Measurements from ENCODE around the gene MDFIC2.
"Not testable (repeated sequence)": the region's sequence is repeated elsewhere in the genome, so short reads cannot be mapped to it uniquely, and the experiment has no call there.

MDFIC2 gene

DNA sequence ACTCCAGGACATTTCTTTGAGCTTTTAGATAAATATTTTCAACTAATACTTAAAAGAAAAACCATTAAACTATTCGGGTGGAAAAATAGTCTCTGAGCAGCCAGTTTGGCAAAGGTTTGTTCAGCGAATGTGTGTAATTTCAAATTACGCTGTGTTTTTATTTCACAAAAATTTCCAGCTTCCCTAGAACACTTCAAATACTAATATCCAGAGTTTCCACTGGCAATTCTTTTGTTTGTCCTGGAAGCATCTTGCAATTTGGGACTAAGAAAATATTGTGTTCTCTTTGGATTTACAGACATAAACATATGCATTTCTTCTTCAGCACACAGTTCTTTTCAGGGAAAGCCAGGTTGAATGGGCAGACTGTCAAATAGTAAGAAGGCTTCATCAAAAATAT lies 61.9 kb downstream of the MDFIC2 start:
- no peak for DNase-seq

DNA sequence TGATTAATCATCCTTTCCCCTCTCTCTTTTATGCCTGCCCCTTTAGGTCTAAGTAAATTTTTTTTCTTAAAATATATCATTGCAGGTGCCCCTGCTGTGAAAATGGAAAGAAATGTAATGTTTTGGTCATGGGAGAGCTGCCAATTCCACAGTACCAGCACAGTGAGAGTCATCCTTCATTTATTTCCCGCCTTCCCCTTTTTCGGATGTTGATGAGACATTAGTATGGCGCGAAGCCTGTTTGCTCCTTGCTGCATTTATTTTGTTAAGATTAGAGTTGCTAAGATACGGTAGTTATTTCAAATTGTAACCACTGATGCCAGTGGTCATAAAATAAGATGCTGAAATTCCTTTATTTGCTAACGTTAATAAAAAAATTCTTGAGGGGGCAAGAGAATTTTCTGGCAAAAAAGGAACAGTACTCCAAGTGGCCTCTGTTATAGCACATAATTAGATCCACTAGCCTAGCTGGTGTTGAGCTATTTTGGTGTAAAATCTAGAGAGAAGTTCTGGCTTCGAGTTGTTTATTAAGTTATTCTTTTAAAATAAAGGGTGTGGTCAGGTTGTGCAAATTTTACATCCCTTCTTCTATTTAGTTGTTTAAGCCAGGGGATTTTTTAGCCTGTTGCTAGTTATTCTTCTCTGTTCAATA lies 62.8 kb downstream of the MDFIC2 start:
- DNase-seq, result no peak

DNA sequence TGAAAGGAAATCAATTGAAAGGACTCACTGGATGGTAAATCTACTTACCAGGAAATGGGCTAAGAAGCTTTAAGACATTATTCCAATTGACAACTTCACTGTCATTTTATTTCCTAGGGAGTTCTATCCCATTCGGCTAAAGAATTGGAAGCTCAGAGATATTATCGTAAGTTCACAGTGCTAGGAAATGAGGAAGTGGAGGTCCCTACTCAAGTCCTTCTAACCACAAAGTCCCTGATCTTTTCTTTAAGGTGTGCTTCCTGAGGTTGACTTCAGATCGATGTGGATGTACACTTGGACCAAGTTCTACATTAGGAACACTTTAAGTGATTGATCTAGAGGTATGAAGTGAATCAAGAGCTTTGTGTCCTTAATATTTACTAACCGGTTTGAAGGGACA lies 63.6 kb downstream of the MDFIC2 start:
- no peak for DNase-seq

DNA sequence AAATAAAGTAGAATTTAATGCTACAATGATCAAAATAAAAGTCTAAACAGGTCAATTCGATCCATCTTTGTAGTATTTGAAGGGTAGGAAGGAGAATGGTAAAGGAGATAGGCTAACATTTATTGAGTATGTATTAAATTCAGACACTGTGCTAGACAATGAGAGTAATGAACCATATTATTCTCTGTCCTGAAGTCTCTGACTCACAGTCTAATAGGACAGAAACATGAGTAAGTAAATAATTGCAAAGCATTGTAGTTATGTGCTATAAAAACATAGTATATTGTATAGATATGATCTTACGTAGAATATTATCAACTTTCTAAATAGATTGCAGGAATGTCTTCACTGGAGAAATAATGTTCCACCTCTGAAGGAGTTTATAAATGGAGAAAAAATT lies 64.5 kb downstream of the MDFIC2 start:
- DNase-seq, result no peak

DNA sequence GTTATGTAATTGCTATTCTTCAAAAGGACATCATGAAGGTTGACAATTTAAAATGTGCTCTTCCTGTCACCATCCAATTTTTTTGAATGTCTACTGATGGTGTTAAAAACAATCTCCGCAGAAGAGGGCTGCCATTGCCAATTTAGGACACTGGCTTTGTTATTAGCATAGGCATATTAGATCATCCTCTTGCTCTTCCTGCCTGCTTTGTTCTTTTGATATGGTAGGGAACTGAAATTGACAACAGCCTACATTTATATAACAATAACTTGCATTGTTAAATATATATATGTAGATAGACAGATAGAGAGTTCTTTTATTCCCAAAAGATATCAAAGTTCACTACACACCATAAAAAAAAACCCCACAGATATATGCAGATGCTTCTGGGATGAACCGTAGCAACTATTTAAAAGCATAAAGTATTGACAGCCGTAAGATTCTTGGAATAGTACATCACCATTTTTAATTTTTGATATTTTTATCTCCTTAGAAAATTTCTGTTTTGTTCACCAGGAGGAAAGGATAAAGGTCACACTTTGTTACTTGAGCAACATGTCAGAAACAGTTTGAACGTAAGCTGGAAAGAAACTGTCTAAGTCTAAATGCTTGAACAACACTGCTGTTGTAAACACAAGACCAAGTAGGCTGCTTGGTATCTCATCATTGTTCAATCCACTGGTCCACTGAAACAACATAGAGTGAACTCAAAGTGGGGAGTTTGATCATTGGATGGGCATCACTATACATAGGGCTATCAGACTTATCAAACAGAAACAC lies 66.5 kb downstream of the MDFIC2 start:
- DNase-seq, result no peak

DNA sequence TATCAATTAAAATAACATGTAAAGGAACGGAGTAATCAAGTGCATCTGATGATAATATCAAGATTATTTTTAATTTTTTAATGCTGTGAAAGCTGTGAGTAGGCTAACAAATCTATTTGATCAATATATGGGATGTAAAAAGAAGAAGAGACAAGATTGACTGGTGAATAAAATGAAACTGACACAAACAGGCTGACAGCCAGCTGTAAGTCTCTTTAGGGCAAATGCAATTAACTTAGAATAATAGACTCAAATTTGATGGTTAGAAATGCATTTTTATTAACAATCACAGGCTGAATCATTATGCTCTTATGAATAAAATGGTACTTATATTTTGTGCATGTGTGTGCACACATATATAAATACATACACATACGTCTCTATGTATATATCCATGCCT lies 68.0 kb downstream of the MDFIC2 start:
- DNase-seq, result no peak

DNA sequence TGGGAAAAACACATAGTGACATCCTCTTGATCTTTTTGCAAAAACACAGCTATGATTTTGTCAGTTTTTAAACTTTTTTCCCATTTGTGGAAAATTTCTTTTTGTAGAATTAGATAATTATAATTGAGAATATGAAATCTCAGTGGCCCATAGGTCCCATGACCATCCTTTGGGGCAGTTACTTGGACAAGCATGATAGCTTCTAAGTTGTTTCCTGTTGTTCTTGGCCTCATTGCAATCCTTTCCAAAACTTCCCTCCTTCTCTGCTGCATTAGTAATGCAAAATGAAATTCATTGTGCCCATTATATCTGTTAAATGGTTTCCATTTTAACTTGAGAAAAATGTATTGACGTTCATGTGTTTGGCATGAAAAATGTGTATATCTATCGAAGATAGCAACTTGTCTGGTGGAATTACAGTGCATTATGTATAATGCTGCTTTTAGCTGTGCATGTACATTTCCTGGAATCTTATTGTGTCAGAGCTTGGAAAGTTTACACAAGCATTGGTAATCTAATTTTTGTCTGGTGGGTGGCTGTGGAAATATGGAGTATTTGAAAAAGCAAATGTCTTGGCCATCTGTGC lies 70.0 kb downstream of the MDFIC2 start:
- no peak for DNase-seq

DNA sequence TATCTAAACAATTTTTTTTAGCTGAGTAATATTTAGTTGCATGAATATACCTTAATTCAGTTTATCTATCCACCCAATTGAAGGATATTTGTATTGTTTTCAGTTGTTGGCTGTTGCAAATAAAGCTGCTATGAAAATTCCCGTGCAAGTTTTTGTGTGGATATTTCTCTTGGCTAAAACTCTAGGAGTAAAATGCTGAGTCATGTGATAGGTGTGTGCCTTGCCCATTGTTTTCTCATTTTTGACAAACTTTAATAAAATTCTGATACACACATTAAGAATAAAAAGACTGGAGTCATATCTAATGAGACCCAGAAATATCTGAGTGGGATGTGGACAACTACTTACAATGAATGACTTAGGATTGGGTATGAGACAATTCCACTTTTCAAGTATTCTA lies 78.6 kb downstream of the MDFIC2 start:
- DNase-seq, result no peak

DNA sequence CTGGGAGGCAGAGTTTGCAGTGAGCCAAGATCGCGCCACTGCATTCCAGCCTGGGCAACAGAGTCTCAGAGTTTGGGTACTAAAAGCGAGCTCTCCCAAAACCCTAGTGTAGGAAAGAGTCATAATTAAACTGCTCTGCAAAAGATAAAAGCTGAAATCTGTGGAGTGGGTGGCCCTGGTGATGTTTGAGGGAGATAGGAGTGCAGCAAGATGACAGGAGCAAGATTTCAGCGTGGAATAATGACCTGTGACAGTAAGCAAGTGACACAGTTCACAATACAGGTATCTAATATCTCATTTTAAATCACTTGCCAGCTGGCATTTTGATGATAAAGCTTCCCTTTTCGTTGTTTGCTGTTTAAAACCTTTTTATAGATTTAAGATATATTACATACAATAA lies 79.3 kb downstream of the MDFIC2 start:
- no peak for DNase-seq

DNA sequence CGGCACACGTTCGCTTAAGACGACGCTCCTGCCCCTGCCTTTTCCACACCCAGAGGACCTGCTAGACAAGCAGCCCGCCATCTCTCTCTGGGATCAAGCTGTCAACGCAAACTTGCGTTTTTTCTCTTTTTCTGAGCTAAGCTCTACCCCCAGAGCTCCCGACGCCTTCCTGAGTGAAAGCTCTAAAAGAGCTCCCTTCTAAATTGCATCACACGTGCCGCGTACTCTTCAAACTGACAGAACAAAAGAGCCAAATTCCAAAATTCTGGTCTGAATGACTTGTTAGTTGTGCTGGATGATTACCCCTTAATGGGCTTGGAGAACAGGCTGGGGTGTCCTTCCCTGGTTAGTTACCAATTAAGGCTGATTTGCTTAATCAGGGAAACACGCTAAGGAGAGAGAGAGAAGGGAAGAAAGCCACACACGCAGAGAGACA lies 81.2 kb downstream of the MDFIC2 start:
- no peak for DNase-seq

DNA sequence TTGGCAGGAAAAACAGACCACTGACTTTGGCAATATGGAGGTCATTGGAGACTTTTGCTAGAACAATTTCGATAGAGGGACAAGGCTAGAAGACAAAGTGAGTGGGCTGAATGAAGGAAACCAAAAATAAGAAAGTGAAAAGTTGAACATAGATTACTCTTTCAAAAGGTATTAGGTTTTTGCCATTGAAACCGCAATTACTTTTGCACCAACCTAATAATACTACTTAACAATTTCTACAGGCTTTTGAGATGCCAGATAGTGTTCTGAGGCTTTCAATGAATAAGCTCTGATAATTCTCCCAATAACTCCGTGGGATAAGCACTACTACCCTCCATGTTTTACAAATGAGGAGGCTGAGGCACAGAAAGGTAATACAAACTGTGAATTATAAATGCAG lies 85.0 kb downstream of the MDFIC2 start:
- DNase-seq, result no peak

DNA sequence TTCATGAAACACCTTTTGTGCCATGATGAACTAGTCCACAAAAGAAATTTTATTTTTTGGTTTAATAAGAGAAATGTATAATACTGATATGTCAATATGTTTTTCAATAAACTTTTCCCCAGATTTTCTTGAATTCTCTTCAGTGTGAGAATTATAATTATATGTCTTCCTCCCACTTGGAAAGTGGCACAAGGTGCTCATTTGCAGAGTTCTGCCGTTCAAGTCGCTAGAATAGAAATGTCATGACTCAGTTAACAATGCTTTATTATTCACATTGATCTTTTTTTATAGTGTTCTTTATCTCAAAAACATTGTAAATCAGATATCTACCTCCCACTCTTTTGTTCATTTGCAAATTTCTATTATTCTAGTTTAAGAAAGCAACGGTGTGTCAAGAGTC lies 87.3 kb downstream of the MDFIC2 start:
- no peak for DNase-seq

DNA sequence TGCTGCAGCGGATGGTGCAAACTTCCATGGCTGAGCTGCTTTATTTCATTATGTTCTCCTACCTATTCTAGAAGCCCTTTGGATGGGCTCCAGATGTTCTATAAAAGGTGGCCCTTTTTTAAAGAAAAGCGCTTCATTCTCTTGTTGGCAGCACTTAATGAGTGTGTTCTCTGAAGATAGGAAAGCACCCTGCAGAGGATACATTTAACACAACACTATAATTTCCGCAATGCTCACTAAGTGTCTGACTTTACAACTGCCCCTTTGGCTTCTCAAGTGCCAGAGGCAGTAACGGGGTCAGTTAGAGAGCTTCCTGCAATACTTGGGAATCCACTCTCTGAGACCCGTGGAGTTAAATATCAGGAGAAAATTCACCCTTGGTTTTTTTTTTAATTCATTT lies 88.1 kb downstream of the MDFIC2 start:
- DNase-seq, result no peak

DNA sequence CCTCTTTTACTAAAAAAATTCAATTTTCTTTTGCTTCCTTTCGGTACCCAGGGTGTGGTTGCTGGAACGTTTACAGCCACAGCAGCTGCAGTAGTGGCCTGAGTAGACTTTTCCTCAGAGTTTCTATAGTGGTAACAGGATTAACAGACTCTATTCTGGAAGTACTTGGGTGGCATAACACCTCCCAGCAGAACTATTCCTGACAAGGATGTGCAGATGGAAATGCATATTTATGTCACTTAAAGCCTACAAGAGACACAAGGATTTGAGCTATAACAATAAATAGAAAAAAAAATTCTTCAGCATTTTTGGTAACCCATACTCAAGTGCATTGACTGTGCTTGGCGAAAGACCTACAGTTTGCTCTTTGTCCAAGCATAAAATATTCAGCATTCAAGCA lies 94.0 kb downstream of the MDFIC2 start:
- no peak for DNase-seq

DNA sequence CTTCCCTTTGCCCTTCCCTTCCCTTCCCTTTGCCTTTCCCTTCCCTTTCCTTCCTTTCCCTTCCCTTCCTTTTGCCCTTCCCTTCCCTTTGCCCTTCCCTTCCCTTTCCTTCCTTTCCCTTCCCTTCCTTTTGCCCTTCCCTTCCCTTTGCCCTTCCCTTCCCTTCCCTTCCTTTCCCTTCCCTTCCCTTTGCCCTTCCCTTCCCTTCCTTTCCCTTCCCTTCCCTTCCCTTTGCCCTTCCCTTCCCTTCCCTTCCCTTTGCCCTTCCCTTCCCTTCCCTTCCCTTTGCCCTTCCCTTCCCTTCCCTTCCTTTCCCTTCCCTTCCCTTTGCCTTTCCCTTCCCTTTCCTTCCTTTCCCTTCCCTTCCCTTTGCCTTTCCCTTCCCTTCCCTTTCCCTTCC lies 101.2 kb downstream of the MDFIC2 start:
- not testable (repeated sequence) for DNase-seq

DNA sequence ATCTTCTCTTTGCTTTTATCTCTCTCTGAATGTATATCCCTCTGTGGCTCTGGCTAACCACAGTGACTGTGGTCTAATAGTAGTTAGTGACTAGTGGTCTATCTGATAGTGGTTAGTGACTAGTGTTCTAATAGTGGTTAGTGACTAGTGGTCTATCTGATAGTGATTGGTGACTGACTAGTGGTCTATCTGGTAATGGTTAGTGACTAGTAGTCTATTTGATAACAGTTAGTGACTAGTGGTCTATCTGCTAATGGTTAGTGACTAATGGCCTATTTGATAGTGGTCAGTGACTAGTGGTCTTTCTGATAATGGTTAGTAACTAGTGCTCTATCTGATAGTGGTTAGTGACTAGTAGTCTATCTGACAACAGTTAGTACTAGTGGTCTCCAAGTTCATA lies 110.5 kb downstream of the MDFIC2 start:
- DNase-seq, result no peak

DNA sequence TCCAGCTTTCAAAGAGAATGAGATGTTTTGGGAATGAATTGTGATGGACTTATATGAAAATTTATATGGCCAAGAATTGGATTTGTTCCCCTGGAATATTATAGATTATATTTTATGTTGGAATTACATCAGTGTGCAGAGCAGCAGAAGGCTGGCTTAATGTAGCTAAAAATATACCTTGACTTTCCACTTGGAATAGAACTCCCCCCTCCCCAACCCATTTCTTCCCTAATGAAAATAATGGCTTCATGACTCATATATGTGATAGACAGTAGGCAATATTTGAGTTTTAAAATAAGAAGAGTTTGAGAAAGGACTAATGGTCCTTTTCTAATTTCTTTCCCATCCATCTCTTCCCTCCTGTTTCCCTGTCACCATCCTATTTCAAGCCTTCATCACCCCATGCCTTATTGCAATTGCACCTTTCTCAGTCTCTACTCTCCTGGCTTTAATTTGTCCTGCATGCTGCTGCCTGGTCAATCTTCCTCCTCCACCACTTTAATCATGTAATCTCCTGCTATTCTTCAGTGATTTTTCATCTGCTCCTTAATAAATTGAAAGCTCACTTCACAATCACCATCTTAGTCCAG lies 122.5 kb downstream of the MDFIC2 start:
- no peak for DNase-seq

DNA sequence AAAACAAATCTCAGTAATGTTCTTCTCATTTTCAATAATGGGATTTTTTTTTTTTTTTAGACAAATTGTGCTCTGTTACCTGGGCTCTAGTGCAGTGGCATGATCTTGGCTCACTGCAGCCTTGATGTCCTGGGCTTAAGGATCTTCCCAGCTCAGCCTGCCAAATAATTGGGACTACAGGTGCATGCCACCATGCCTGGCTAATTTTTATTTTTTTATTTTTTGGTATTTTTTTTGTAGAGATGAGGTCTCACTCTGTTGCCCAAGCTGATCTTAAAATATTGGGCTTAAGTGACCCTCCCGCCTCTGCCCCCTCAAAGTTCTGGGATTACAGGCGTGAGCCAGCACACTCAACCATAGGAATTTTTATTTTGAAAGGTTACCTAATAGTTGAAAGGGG lies 126.2 kb downstream of the MDFIC2 start:
- no peak for DNase-seq

DNA sequence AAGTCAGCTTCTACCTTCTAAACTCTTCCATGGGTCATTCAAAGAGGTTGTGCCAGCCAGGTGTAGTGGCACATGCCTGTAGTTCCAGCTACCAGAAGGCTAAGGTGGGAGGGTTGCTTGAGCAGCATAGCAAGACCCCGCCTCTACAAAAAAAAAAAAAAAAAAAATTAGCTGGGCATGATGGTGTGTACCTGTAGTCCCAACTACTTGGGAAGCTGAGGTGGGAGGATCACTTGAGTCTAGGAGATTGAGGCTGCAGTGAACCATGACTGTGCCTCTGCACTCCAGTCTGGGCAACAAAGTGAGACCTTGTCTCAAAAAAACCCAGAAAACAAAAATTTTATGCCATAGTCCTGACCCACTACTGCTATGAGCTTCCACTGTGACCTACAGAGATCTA lies 126.8 kb downstream of the MDFIC2 start:
- DNase-seq, result no peak

DNA sequence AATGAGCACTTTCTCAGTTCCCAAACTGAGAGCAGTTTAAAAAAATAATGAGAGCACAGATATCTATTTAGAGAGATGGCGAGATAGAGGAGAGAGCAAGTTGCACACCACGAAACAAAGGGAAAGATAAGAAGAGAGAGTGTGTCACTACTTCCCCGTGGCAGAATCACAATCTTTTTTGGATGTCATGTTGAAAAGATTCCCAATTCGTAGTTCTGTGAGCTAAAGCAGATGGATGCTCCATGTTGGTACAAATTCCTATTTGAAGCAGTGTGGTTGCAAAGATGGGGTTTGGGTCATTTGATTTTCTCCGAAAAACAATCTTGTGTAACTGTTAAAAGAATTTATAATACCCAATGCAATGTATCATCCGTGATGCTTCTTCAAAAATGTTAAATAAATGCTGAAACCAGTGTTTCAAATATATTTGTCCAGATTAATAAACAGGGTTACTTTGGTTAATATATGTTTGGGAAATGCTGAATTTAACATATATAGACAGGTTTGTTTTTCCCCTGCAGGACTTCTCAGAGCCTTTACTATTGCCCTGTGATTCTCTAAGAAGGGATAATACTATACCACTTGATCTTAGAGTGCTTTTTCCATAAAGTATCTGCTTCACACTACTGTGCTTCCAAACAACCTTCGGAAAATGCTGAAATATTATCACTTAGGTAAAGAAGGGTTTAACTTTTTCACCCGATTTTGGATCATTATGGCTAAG lies 128.5 kb downstream of the MDFIC2 start:
- no peak for DNase-seq

DNA sequence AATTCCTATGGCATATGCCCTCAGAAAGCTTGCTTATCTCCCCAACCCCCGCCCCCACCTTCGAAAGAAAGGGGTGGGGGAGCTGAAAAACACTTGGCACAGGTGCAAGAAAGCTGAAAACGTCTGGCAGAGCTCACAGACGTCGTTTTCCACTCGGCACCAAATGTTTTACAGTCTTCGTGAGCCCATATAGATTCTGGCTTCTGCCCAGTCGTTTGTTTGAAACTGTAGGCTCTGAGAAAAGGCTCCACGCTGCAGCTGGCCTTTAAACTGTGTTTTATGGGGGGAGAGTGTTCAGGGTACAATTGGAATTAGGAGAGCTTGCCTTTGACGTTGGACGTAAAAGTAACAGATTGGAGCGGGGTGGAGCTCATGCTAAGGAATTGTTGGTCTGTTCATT lies 130.3 kb downstream of the MDFIC2 start:
- DNase-seq, result no peak

DNA sequence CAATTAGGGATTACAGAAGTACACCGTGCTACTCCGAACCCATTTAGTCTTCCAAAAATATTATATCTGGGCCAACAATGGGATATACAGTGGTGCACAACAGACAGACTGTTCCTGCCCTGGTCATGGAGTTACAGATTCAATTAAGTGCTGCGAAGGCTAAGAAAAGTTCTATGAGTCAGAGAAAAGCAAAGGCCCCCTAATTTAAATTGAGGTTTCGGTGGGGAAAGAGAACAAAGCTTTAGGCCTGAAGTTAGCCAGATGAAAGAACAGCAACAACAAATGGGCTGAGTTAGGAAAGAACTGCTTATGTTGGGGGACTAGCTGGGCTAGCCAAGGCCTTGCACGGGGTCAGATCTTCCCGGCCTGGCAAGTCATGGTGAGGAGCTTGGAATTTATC lies 131.8 kb downstream of the MDFIC2 start:
- no peak for DNase-seq

DNA sequence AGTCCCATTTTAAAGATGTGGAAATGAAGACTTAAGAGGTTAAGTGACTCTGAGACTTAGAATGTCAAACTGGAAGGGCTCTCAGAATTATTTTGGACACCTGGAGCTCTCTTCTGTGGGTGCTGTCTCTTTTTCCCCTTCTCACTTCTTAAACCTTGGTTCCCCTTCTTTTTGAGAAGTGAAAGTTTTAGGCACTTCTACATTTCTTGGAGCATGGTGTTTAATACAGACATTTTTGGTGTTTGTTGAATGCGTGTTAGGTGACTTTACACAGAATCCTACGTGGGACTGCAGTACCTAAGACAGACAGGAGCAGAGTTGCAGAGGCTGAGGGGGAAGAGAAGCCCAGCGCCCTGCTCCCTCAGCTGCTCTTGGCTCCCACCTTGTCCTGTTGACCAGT lies 133.3 kb downstream of the MDFIC2 start:
- no peak for DNase-seq
